Astrocyte (in vitro differentiated cells and primary cell): ENCODE measurements around the gene SELENOW.

Source experiments
- EZH2 ChIP-seq: IDR thresholded peaks from 2 replicates; pipeline ENCODE4 v1.6.1; 2012; ENCODE audit warnings: mild to moderate bottlenecking, low read length, inconsistent platforms; ENCODE audit not compliant: insufficient read depth
- TF ChIP-seq, protein P1 (sequence below): IDR thresholded peaks from 2 replicates; pipeline ENCODE4 v1.5.1; 2011; ENCODE audit warnings: low read depth, mild to moderate bottlenecking, inconsistent platforms, low read length, moderate library complexity; ENCODE audit not compliant: insufficient read depth

DNA sequence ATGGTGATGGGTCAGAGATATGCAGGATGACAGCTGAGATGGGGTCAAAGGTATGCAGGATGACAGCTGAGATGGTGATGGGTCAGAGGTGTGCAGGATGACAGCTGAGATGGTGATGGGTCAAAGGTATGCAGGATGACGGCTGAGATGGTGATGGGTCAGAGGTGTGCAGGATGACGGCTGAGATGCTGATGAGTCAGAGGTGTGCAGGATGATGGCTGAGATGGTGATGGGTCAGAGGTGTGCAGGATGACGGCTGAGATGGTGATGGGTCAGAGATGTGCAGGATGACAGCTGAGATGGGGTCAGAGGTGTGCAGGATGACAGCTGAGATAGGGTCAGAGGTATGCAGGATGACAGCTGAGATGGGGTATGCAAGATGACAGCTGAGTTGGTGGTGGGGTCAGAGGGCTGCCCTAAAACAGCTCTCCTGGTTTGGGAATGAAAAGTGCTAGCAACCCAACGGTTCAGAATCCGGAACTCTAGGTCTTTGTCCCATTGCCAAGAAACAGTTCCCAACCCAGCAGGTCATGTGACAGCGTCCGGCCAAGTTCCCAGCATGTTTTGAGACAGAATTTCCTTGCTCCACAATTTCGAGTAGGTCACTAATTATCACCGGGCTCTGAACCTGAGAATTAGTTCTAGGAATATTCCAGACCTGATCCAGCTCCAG is 3.2 kb downstream of the SELENOW start:
- TF ChIP-seq, protein P1, sequence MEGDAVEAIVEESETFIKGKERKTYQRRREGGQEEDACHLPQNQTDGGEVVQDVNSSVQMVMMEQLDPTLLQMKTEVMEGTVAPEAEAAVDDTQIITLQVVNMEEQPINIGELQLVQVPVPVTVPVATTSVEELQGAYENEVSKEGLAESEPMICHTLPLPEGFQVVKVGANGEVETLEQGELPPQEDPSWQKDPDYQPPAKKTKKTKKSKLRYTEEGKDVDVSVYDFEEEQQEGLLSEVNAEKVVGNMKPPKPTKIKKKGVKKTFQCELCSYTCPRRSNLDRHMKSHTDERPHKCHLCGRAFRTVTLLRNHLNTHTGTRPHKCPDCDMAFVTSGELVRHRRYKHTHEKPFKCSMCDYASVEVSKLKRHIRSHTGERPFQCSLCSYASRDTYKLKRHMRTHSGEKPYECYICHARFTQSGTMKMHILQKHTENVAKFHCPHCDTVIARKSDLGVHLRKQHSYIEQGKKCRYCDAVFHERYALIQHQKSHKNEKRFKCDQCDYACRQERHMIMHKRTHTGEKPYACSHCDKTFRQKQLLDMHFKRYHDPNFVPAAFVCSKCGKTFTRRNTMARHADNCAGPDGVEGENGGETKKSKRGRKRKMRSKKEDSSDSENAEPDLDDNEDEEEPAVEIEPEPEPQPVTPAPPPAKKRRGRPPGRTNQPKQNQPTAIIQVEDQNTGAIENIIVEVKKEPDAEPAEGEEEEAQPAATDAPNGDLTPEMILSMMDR: no peak
- TF ChIP-seq EZH2: no peak
